Measurements from ENCODE around the gene JPT1. TPM values are rescaled to one million over a fixed set of nuclear protein-coding genes. Genes with fewer than 3 reads are reported as not detected.

JPT1 gene
- total RNA-seq, 1 experiment from 2014 or later, result 448 TPM

- POLR2A ChIA-PET, result interaction anchor here (0.6 kb wide), 1 partner anchor 22 kb away, joined by 4 read pairs; no protein-coding TSS in a partner anchor
- Histone ChIP-seq H3K4me1 (ENCODE audit: control insufficient read depth, insufficient read depth, low read length) (peaks cover 40% of the 10 kb centered on the region), H3K27ac (ENCODE audit: low read length) (no peak overlapping the region), H3K9me3 (ENCODE audit: control insufficient read depth, insufficient read depth, low read depth, low read length) (no peaks in the 10 kb centered on the region), H3K36me3 (ENCODE audit: control insufficient read depth, insufficient read depth, low read length) (peaks cover 3% of the 10 kb centered on the region; the same call in 1 of the 2 replicates), H3K27me3 (ENCODE audit: control insufficient read depth, insufficient read depth, low read length) (no peaks in the 10 kb centered on the region), H3K4me3 (ENCODE audit: low read depth in 2 of 2, low read length in 2 of 2) (no peak overlapping the region)
- TF ChIP-seq, protein P1, sequence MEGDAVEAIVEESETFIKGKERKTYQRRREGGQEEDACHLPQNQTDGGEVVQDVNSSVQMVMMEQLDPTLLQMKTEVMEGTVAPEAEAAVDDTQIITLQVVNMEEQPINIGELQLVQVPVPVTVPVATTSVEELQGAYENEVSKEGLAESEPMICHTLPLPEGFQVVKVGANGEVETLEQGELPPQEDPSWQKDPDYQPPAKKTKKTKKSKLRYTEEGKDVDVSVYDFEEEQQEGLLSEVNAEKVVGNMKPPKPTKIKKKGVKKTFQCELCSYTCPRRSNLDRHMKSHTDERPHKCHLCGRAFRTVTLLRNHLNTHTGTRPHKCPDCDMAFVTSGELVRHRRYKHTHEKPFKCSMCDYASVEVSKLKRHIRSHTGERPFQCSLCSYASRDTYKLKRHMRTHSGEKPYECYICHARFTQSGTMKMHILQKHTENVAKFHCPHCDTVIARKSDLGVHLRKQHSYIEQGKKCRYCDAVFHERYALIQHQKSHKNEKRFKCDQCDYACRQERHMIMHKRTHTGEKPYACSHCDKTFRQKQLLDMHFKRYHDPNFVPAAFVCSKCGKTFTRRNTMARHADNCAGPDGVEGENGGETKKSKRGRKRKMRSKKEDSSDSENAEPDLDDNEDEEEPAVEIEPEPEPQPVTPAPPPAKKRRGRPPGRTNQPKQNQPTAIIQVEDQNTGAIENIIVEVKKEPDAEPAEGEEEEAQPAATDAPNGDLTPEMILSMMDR (IDR thresholded peaks at IDR 0.05), result no peak
- no peak; the same call in 1 of the 2 replicates for TF ChIP-seq POLR2AphosphoS5 (IDR thresholded peaks at IDR 0.05; ENCODE audit: low read depth, low read length)
- TF ChIP-seq SIN3A (IDR thresholded peaks at IDR 0.05; ENCODE audit: borderline replicate concordance, insufficient read depth, low read depth, low read length), result no peak
- TF ChIP-seq, protein P2, sequence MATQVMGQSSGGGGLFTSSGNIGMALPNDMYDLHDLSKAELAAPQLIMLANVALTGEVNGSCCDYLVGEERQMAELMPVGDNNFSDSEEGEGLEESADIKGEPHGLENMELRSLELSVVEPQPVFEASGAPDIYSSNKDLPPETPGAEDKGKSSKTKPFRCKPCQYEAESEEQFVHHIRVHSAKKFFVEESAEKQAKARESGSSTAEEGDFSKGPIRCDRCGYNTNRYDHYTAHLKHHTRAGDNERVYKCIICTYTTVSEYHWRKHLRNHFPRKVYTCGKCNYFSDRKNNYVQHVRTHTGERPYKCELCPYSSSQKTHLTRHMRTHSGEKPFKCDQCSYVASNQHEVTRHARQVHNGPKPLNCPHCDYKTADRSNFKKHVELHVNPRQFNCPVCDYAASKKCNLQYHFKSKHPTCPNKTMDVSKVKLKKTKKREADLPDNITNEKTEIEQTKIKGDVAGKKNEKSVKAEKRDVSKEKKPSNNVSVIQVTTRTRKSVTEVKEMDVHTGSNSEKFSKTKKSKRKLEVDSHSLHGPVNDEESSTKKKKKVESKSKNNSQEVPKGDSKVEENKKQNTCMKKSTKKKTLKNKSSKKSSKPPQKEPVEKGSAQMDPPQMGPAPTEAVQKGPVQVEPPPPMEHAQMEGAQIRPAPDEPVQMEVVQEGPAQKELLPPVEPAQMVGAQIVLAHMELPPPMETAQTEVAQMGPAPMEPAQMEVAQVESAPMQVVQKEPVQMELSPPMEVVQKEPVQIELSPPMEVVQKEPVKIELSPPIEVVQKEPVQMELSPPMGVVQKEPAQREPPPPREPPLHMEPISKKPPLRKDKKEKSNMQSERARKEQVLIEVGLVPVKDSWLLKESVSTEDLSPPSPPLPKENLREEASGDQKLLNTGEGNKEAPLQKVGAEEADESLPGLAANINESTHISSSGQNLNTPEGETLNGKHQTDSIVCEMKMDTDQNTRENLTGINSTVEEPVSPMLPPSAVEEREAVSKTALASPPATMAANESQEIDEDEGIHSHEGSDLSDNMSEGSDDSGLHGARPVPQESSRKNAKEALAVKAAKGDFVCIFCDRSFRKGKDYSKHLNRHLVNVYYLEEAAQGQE (IDR thresholded peaks at IDR 0.05; ENCODE audit: insufficient read depth in 1 of 2, low read depth in 2 of 2, low read length in 1 of 2), result no peak
- no peak for TF ChIP-seq TCF7L2 (IDR thresholded peaks at IDR 0.05; ENCODE audit: low read depth, low read length)
- intact Hi-C loops (cut with micrococcal nuclease; ENCODE audit: unreplicated experiment), result no loop called here
- BruUV-seq (replicated peaks), result no TSS peak
- in situ Hi-C loops (cut with HindIII; ENCODE audit: low pct_unique_long_range_greater_than_20kb, low sequenced_read_pairs), result no loop called here
- DNase-seq (ENCODE audit: low read depth, low spot score) (no peak), ATAC-seq (no peak)
- CTCF ChIA-PET, result interaction anchor here (0.7 kb wide), 2 partner anchors 27 to 61 kb away, joined by 3 to 6 read pairs; no protein-coding TSS in a partner anchor
These were observed 27.4 kb downstream of the JPT1 start for GRCh38 chr17:75126954-75127353.

DNA sequence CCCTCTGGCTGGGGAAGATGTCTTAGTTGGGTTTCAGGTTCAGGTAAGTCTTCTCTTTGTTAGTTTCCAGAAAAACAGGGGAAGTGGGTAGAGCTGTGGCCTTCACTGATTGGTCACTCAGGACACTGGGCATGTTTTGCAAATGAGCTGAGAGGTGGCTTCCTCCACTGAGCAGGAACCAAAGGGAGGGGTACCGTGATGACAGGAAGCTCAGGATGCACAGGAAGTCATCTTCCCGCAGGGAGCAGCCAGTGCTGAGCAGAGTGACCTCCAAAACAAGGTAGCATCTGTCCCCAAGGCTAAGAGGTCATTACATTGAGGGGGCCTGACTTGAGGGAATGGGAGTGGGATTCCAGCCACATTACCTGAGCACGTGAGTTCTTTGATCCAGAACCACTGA is 28.3 kb downstream of the JPT1 start:
- intact Hi-C loops (cut with micrococcal nuclease; ENCODE audit: unreplicated experiment), result no loop called here
- ATAC-seq, result no peak
- no peak for DNase-seq (ENCODE audit: low read depth, low spot score)
- ChIA-PET CTCF (interaction anchor here (0.7 kb wide), 1 partner anchor 46 kb away, joined by 3 read pairs; no protein-coding TSS in a partner anchor), POLR2A (interaction anchor here (0.6 kb wide), 1 partner anchor 8 kb away, joined by 10 read pairs; no protein-coding TSS in a partner anchor)
- no peaks in the 10 kb centered on the region; the same call in 1 of the 2 replicates for H3K36me3 ChIP-seq (ENCODE audit: control insufficient read depth, insufficient read depth, low read length)
- TF ChIP-seq, protein P2 (IDR thresholded peaks at IDR 0.05; ENCODE audit: insufficient read depth in 1 of 2, low read depth in 2 of 2, low read length in 1 of 2), result no peak
- TF ChIP-seq POLR2AphosphoS5 (IDR thresholded peaks at IDR 0.05; ENCODE audit: low read depth, low read length), result 0 out of 2 replicates have a peak, but pooled peaks have one; percentile 19
- no peak overlapping the region for H3K4me3 ChIP-seq (ENCODE audit: low read depth in 2 of 2, low read length in 2 of 2)
- no peaks in the 10 kb centered on the region for H3K9me3 ChIP-seq (ENCODE audit: control insufficient read depth, insufficient read depth, low read depth, low read length)
- in situ Hi-C loops (cut with HindIII; ENCODE audit: low pct_unique_long_range_greater_than_20kb, low sequenced_read_pairs), result no loop called here
- BruUV-seq (replicated peaks), result no TSS peak
- H3K4me1 ChIP-seq (ENCODE audit: control insufficient read depth, insufficient read depth, low read length), result peaks cover 40% of the 10 kb centered on the region
- H3K27me3 ChIP-seq (ENCODE audit: control insufficient read depth, insufficient read depth, low read length), result no peaks in the 10 kb centered on the region
- H3K27ac ChIP-seq (ENCODE audit: low read length), result peak overlapping the region; percentile 4; the same call in 1 of the 2 replicates

Data from Panc1 (cell line).